ENCODE data around the gene OGFOD3. TPM values are rescaled to one million over a fixed set of nuclear protein-coding genes. Genes with fewer than 3 reads are reported as not detected.
A peak's percentile ranks its signal among the peaks of the same experiment; 100 is the strongest.
"Not testable (repeated sequence)": the region's sequence is repeated elsewhere in the genome, so short reads cannot be mapped to it uniquely, and the experiment has no call there.

OGFOD3 gene, protein sequence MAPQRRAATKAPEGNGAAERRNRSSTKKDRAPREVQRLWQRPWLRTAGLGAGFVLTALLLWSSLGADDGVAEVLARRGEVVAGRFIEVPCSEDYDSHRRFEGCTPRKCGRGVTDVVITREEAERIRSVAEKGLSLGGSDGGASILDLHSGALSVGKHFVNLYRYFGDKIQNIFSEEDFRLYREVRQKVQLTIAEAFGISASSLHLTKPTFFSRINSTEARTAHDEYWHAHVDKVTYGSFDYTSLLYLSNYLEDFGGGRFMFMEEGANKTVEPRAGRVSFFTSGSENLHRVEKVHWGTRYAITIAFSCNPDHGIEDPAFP
- 23.5 TPM for total RNA-seq
- long read RNA-seq, full-length matches to known transcripts, result 33 of 42 reads
- long read RNA-seq, partial matches to known transcripts, result 2 of 42 reads
- long read RNA-seq, other reads (novel, unspliced or antisense), result 7 of 42 reads

GRCh38 chr17:82418001-82418986 is at the start of gene OGFOD3, which contains the start of gene HEXD:
OGFOD3 (minus strand) TSS chr17:82418586; CDS start chr17:82418485, 101 bp downstream.
HEXD (plus strand) TSS chr17:82418347; CDS start chr17:82419800, 1,453 bp downstream.
- intact Hi-C loops (cut with DNase I), result loop anchor here (1.0 to 5.0 kb wide), 2 partner anchors 34 to 230 kb away; partner anchors contain the start of genes CYBC1 and WDR45B
- DNase-seq (ENCODE audit: missing footprints) (peak; percentile 92), ATAC-seq (peak; percentile 94)

DNA sequence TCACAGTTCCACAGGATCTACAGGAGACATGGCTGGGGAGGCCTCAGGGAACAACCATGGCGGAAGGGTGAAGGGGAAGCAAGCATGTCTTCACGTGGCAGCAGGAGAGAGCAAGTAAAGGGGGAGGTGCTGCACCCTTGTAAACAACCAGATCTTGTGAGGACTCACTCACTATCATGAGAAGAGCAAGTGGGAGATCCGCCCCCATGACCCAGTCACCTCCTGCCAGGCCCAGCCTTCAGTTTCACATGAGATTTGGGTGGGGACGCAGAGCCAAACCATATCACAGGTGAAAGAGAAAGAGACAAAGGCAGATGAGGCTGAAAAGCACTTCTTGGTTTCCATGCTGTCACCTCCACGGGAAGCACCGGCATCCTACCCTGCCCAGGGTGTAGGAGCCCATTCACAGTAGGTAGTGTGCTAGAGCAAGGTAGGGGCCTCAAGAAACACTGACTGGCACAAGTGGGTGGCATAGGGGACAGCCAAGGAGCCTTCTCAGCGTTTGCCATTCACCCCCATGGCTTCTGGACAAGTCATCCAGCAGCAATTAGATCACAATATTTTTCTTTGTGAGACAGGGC is 46.7 kb upstream of the OGFOD3 start:
- ATAC-seq, result no peak
- intact Hi-C loops (cut with DNase I), result no loop called here
- DNase-seq (ENCODE audit: missing footprints), result no peak

DNA sequence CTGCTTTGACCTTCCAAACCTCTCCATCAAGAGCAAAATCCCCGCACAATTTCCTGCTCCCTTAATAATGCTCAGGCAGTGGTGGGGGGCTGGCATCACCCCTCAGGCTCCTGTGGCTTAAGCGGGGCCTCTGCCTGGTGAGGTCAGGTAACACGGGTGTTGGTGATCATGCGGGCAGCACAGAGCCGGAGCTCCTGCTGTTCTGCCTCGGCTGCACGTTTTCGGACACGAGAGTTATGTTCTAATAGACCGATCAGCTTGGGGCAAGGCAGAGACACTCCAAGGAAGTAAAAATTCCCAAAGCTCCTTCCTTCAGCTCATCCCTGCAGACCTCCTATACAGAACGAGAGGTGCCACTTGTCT is 46.2 kb upstream of the OGFOD3 start:
- ATAC-seq (no peak), DNase-seq (ENCODE audit: missing footprints) (no peak)
- intact Hi-C loops (cut with DNase I), result no loop called here

GRCh38 chr17:82463925-82464566 is 45.7 kb upstream of the OGFOD3 start:
- intact Hi-C loops (cut with DNase I), result no loop called here
- DNase-seq (ENCODE audit: missing footprints) (no peak), ATAC-seq (peak; percentile 43)

DNA sequence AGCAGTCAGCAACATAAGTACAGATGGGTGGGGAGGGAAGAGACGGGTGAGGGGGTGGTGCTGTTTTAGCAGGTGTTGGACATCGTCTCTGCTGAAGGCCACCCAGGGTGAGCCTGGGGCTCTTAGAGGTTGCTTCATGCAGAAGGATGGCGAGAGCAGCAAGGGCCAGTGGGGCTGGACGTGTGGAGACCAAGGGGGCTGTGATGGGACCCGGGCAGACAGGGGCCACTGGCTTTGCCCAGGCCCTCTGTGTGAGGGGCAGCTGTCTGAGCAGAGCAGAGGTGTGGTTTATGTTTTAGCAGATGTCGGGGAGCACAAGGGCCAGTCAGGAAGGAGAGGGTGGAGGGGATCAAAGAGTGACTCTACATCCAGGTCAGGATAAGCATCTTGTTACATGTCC is 45.0 kb upstream of the OGFOD3 start:
- no peak for ATAC-seq
- intact Hi-C loops (cut with DNase I), result no loop called here

GRCh38 chr17:82461827-82462524 is 43.6 kb upstream of the OGFOD3 start:
- DNase-seq (ENCODE audit: missing footprints) (no peak), ATAC-seq (no peak)
- intact Hi-C loops (cut with DNase I), result no loop called here

More for the DNA sequence above, 45.0 kb upstream of the OGFOD3 start:
- no peak for DNase-seq (ENCODE audit: missing footprints)

GRCh38 chr17:82459936-82460335 is 41.5 kb upstream of the OGFOD3 start:
- ATAC-seq; intact Hi-C loops (cut with DNase I); DNase-seq (ENCODE audit: missing footprints): not testable (repeated sequence)

- intact Hi-C loops (cut with DNase I), result loop anchor here (1.0 kb wide), 1 partner anchor 69 kb away; no protein-coding TSS in a partner anchor
- ATAC-seq (no peak), DNase-seq (ENCODE audit: missing footprints) (no peak)
These were observed 40.6 kb upstream of the OGFOD3 start for GRCh38 chr17:82458885-82459424.

DNA sequence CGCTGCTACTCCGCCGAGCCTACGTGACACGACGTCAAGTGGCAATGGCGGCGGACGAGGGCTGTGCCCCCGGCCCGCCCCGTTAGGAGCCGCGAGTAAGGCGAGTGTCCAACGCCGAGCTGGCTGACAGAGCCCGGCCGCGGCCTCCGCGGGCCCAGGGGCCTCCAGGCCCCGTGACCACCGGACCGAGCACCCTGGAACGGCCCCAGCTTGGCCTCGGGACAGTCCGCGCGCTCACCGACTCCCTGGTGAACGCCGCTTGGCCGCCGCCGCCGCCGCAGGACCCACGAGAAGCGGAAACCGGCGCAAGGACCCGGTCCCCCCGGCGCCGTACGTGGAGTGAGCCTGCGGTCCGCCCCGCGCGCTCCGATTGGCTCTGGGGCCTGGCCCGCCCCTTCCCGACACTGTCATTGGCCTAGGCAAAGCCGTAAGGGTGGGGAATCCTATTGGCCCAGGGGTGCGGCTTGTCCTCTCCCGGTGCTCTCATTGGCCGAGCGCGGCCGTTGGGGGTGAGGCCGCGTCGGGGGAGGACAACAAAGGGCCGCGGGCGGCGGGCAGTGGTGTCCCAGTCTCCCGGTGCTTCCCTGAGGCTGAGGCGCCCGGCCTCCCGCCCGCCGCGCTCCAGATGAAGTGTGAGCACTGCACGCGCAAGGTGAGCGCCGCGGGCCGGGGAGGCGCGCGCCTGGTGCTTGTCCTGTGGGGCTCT is 39.9 kb upstream of the OGFOD3 start, which contains the start of gene NARF:
Gene NARF, plus strand, starts transcription at position 563 of the 706 bp plus-strand sequence. Its CDS starts 63 bp downstream, at position 626.
- DNase-seq (ENCODE audit: missing footprints) (peak; percentile 99), ATAC-seq (peak; percentile 99)
- intact Hi-C loops (cut with DNase I), result loop anchor here (1.0 kb wide), 1 partner anchor 70 kb away; no protein-coding TSS in a partner anchor

GRCh38 chr17:82457929-82458178 is 39.5 kb upstream of the OGFOD3 start:
- intact Hi-C loops (cut with DNase I), result loop anchor here (1.0 kb wide), 1 partner anchor 70 kb away; no protein-coding TSS in a partner anchor
- DNase-seq (ENCODE audit: missing footprints) (no peak), ATAC-seq (no peak)

DNA sequence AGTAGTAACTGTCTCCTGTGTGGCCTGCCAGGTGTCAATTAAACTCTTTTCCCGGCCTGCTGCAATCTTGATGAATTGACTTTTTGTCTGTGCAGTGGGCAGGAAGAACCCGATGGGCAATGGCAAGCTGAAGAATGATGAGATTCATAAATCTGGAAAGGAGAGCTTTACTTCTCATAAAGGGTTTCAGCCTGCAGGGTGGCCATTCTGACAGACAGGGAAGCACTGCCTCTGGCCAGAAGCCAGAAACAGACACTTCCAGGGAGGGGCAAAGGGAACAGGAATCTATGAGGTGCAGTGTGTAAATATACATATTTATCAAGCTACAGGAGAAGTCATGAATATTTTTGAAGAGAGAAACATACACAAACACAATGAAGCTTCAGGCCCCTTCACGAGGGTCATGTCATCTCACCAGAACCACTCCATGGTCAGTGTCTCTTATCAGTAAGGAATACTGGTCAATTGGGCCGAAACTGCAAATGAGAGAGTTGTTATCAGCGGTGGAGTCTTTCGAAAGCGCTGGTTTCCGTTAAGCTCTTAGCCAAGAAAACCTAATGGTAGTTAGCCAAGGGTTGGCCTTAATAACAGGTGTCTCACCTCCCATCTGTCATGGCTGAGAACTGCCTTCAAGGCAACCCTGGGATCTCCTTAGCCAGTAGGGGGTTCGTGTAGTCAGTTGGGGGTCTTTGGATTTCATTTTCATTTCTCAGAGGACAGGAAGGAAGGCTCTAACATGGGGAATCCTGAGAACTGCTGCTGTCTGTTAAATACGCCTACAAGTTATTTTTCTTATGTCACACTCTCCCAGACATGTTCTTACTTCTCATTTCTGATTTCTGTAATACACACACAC is 38.9 kb upstream of the OGFOD3 start:
- DNase-seq (ENCODE audit: missing footprints), result no peak
- intact Hi-C loops (cut with DNase I), result no loop called here

DNA sequence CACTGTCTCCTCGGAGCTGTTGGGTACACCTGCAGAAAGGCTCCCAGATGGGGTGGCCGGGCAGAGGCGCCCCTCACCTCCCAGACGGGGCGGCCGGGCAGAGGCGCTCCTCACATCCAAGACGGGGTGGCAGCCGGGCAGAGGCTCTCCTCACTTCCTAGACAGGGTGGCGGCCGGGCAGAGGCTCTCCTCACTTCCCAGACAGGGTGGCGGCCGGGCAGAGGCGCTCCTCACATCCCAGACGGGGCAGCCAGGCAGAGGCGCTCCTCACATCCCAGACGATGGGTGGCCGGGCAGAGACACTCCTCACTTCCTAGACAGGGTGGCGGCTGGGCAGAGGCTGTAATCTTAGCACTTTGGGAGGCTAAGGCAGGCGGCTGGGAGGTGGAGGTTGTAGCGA is 35.3 kb upstream of the OGFOD3 start:
- not testable (repeated sequence) for DNase-seq (ENCODE audit: missing footprints); ATAC-seq
- intact Hi-C loops (cut with DNase I), result loop anchor here (5.0 kb wide), 1 partner anchor 36 kb away; the partner anchor contains the start of genes HEXD and OGFOD3

More for the DNA sequence above, 38.9 kb upstream of the OGFOD3 start:
- no peak for ATAC-seq

DNA sequence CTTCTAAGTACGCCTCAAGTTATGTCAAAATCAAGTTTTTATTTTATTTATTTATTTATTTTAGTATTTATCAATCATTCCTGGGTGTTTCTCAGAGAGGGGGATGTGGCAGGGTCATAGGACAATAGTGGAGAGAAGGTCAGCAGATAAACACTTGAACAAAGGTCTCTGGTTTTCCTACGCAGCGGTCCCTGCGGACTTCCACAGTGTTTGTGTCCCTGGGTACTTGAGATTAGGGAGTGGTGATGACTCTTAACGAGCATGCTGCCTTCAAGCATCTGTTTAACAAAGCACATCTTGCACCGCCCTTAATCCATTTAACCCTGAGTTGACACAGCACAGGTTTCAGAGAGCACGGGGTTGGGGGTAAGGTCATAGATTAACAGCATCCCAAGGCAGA is 34.8 kb upstream of the OGFOD3 start:
- not testable (repeated sequence) for DNase-seq (ENCODE audit: missing footprints); ATAC-seq
- intact Hi-C loops (cut with DNase I), result loop anchor here (5.0 kb wide), 1 partner anchor 36 kb away; the partner anchor contains the start of genes HEXD and OGFOD3

DNA sequence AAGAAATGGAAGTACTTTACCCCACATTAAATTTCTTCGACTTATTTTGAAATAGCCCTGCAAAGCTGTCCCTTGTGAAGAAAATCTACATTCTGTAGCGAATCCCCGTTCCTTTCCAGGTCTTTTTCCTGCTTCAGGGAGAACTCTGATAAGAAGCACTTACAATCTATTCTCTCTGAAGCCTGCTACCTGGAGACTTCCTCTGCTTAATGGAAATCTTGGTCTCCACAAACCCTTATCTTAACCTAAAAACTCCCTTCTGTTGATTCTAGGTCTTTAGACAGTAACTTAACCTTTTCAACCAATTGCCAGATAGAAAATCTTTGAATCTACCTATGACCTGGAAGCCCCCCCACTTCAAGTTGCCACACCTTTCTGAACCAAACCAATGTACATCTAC is 33.8 kb upstream of the OGFOD3 start:
- DNase-seq (ENCODE audit: missing footprints) (no peak), ATAC-seq (no peak)
- intact Hi-C loops (cut with DNase I), result loop anchor here (5.0 kb wide), 1 partner anchor 35 kb away; the partner anchor contains the start of genes HEXD and OGFOD3

DNA sequence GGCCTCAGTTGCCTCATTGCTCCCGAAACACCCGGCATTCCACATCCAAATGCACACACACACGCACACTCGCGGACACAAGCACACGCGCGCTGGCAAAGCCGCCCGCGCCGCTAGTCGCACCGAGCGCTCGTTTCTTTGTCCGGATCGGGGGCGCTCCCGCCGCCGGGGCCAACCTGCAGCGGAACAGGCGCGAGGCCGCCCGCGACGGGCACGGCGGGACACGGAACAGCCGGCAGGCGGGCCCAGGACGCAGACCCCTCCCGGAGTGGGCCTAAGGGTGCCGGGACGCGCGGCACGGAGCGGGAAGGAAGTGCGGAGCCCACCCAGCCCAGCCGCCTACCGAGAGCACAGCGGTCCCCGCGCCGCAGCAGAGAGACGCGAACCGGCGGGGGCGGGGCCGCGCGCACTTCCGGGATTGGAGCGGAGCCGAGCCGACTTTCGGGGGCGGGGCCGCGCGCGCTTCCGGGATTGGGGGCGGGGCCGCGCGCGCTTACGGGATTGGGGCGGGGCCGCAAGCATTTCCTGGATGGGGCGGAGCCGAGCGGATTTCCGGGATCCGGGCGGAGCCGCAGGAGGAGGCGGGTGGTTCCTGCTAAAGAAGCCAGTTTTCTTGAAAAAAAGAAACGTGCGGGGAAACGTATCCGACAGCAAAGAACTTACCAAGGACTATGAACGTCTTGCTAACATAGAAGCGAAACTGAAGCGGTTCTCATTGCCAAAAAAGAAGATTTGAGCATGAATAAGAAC is 32.1 kb upstream of the OGFOD3 start, which contains the start of gene CYBC1:
Gene CYBC1, minus strand, starts transcription at position 396 of the 750 bp plus-strand sequence. CDS start 1,498 bp downstream, outside the sequence.
- ATAC-seq (peak; percentile 96), DNase-seq (ENCODE audit: missing footprints) (peak; percentile 96)
- intact Hi-C loops (cut with DNase I), result loop anchor here (5.0 kb wide), 1 partner anchor 33 kb away; the partner anchor contains the start of genes HEXD and OGFOD3

Measured in Right ventricle myocardium inferior (tissue), 1 donor.